ENCODE data around the gene SGK1.

GRCh38 chr6:134249759-134250602, 67.9 kb downstream of the SGK1 start:
- TF ChIP-seq, protein P1, sequence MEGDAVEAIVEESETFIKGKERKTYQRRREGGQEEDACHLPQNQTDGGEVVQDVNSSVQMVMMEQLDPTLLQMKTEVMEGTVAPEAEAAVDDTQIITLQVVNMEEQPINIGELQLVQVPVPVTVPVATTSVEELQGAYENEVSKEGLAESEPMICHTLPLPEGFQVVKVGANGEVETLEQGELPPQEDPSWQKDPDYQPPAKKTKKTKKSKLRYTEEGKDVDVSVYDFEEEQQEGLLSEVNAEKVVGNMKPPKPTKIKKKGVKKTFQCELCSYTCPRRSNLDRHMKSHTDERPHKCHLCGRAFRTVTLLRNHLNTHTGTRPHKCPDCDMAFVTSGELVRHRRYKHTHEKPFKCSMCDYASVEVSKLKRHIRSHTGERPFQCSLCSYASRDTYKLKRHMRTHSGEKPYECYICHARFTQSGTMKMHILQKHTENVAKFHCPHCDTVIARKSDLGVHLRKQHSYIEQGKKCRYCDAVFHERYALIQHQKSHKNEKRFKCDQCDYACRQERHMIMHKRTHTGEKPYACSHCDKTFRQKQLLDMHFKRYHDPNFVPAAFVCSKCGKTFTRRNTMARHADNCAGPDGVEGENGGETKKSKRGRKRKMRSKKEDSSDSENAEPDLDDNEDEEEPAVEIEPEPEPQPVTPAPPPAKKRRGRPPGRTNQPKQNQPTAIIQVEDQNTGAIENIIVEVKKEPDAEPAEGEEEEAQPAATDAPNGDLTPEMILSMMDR (IDR thresholded peaks at IDR 0.05): no peak
- TF ChIP-seq POLR2A (IDR thresholded peaks at IDR 0.05): no peak
- TF ChIP-seq POLR2AphosphoS5 (IDR thresholded peaks at IDR 0.05): no peak

All from sigmoid colon (tissue), 4 donors.